Activated B cell treated with CpG ODN at 0.5 μM for 24 hours (primary cell): ENCODE data around the gene CLPTM1. TPM values are rescaled to one million over a fixed set of nuclear protein-coding genes. Genes with fewer than 3 reads are reported as not detected.

ENCODE experiments used
- ATAC-seq: fragments of 200-7000 bp; cut with Tn5 transposase; one replicate; pipeline ENCODE4 v1.10.0; 2021; ENCODE audit warnings: low read depth, mild to moderate bottlenecking, moderate library complexity
- CTCF ChIA-PET: fragments of 350-600 bp; sonication (Branson Sonifier 250); formaldehyde crosslinking; loops from one replicate; lab custom pipeline; 2021; ENCODE audit warnings: antibody characterized with exemption; lab: Charles Lee
- POLR2A ChIA-PET: fragments of 350-600 bp; sonication (Branson Sonifier 250); formaldehyde crosslinking; loops from one replicate; lab custom pipeline; 2021; ENCODE audit warnings: antibody characterized with exemption; lab: Charles Lee
- DNase-seq: peaks from one replicate; pipeline ENCODE4 v3.0.0; 2022
- H3K27ac Mint-ChIP-seq: one replicate; pipeline ENCODE4 v1.8.0; 2020; ENCODE audit warnings: mixed read lengths
- H3K27me3 Mint-ChIP-seq: one replicate; pipeline ENCODE4 v1.8.0; 2021; ENCODE audit warnings: mixed read lengths
- H3K36me3 Mint-ChIP-seq: one replicate; pipeline ENCODE4 v1.8.0; 2021; ENCODE audit warnings: low read depth, mixed read lengths
- H3K4me1 Mint-ChIP-seq: one replicate; pipeline ENCODE4 v1.8.0; 2021; ENCODE audit warnings: mixed read lengths
- H3K4me3 Mint-ChIP-seq: one replicate; pipeline ENCODE4 v1.8.0; 2020; ENCODE audit warnings: mild to moderate bottlenecking, mixed read lengths
- H3K9me3 Mint-ChIP-seq: one replicate; pipeline ENCODE4 v1.8.0; 2020; ENCODE audit warnings: mixed read lengths
- CTCF ChIP-seq: fragments of 200-600 bp; IDR thresholded peaks from one replicate; pipeline ENCODE4 v1.8.0; 2022; ENCODE audit warnings: antibody characterized with exemption, mild to moderate bottlenecking
- intact Hi-C: fragments of 100-400 bp; cut with micrococcal nuclease; formaldehyde crosslinking; loops from one replicate; pipeline ENCODE4 v1.15.1; 2024
- total RNA-seq: library from RNA; stranded (reverse); gene quantifications from 2 replicates; pipeline ENCODE4 v1.2.3, GENCODE V29; 2022

The CLPTM1 gene
- total RNA-seq, 1 donor from 2014 or later: 92.1 TPM

- CTCF ChIA-PET: no interaction called here
- Mint-ChIP-seq H3K36me3 (peaks cover 65% of the 10 kb centered on the region), H3K27me3 (no peaks in the 10 kb centered on the region), H3K9me3 (no peaks in the 10 kb centered on the region), H3K27ac (no peak overlapping the region), H3K4me1 (no peaks in the 10 kb centered on the region), H3K4me3 (no peak overlapping the region)
- ATAC-seq: no peak
- POLR2A ChIA-PET: interaction anchor here (1.0 kb wide), 1 partner anchor 16 kb away, joined by 3 read pairs; no protein-coding TSS in a partner anchor
- no peak for TF ChIP-seq CTCF
- DNase-seq: no peak
- intact Hi-C loops: no loop called here
These were observed 30.3 kb downstream of the CLPTM1 start for GRCh38 chr19:44985445-44985844.

- DNase-seq (no peak), ATAC-seq (no peak)
- Mint-ChIP-seq H3K9me3 (no peaks in the 10 kb centered on the region), H3K4me3 (no peak overlapping the region), H3K27ac (no peak overlapping the region), H3K36me3 (peaks cover 71% of the 10 kb centered on the region), H3K27me3 (no peaks in the 10 kb centered on the region), H3K4me1 (no peaks in the 10 kb centered on the region)
- no peak for TF ChIP-seq CTCF
- ChIA-PET CTCF (interaction anchor here (0.9 kb wide), 1 partner anchor 12 kb away, joined by 3 read pairs; no protein-coding TSS in a partner anchor), POLR2A (interaction anchor here (0.6 kb wide), 1 partner anchor 15 kb away, joined by 9 read pairs; no protein-coding TSS in a partner anchor)
- intact Hi-C loops: no loop called here
These were observed 31.2 kb downstream of the CLPTM1 start for GRCh38 chr19:44986389-44986788.

DNA sequence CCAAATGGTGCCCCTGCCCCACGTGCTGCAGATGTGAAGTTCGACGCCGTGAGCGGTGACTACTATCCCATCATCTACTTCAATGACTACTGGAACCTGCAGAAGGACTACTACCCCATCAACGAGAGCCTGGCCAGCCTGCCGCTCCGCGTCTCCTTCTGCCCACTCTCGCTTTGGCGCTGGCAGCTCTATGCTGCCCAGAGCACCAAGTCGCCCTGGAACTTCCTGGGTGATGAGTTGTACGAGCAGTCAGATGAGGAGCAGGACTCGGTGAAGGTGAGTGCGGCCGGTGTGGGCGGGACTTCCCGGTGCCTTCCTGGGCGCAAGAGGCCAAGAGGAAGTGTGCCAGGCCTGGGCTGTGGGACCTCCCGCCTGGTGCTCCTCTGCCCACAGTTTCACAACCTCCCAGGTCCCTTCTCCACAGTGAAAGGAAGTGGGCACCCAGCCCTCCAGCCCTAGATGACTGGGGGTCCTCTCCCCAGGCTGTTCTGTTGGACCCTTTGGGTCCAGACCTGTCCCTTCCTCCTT lies 32.0 kb downstream of the CLPTM1 start:
- no peak for TF ChIP-seq CTCF
- H3K9me3 Mint-ChIP-seq: no peaks in the 10 kb centered on the region
- ATAC-seq (no peak), DNase-seq (no peak)
- no peak overlapping the region for H3K27ac Mint-ChIP-seq
- H3K4me3 Mint-ChIP-seq: no peak overlapping the region
- H3K36me3 Mint-ChIP-seq: peaks cover 74% of the 10 kb centered on the region
- H3K27me3 Mint-ChIP-seq: no peaks in the 10 kb centered on the region
- H3K4me1 Mint-ChIP-seq: no peaks in the 10 kb centered on the region
- intact Hi-C loops: no loop called here
- CTCF ChIA-PET: no interaction called here
- POLR2A ChIA-PET: no interaction called here

- H3K9me3 Mint-ChIP-seq: no peaks in the 10 kb centered on the region
- POLR2A ChIA-PET: interaction anchor here (1.5 to 2.3 kb wide), 3 partner anchors 13 to 69 kb away, joined by 3 to 14 read pairs (median 5); partner anchors contain the start of gene RELB
- TF ChIP-seq CTCF: no peak
These were observed 33.1 kb downstream of the CLPTM1 start for GRCh38 chr19:44988273-44988672.

GRCh38 chr19:44988896-44989556 lies 33.8 kb downstream of the CLPTM1 start:
- Mint-ChIP-seq H3K4me3 (no peak overlapping the region), H3K9me3 (no peaks in the 10 kb centered on the region), H3K4me1 (no peaks in the 10 kb centered on the region), H3K27me3 (no peaks in the 10 kb centered on the region), H3K36me3 (peaks cover 74% of the 10 kb centered on the region), H3K27ac (no peak overlapping the region)
- intact Hi-C loops: loop anchor here (1.0 kb wide), 5 partner anchors 27 to 198 kb away; no protein-coding TSS in a partner anchor
- TF ChIP-seq CTCF: no peak
- ATAC-seq (peak; percentile 97), DNase-seq (peak; percentile 57)
- ChIA-PET POLR2A (interaction anchor here (0.7 to 2.3 kb wide), 6 partner anchors 12 to 262 kb away, joined by 3 to 14 read pairs (median 4); partner anchors contain the start of genes MARK4 and RELB), CTCF (interaction anchor here (0.6 to 3.4 kb wide), 10 partner anchors 12 to 198 kb away, joined by 3 to 30 read pairs (median 4); partner anchors contain the start of gene RELB)

More at GRCh38 chr19:44988273-44988672, 33.1 kb downstream of the CLPTM1 start:
- CTCF ChIA-PET: interaction anchor here (0.6 to 3.4 kb wide), 5 partner anchors 13 to 73 kb away, joined by 3 to 30 read pairs (median 5); partner anchors contain the start of gene RELB
- H3K27ac Mint-ChIP-seq: no peak overlapping the region
- no peaks in the 10 kb centered on the region for H3K27me3 Mint-ChIP-seq
- H3K36me3 Mint-ChIP-seq: peaks cover 71% of the 10 kb centered on the region
- no peak for DNase-seq
- H3K4me1 Mint-ChIP-seq: no peaks in the 10 kb centered on the region
- no peak overlapping the region for H3K4me3 Mint-ChIP-seq
- intact Hi-C loops: no loop called here
- no peak for ATAC-seq
